ENCODE data around the gene KLHDC1.

DNA sequence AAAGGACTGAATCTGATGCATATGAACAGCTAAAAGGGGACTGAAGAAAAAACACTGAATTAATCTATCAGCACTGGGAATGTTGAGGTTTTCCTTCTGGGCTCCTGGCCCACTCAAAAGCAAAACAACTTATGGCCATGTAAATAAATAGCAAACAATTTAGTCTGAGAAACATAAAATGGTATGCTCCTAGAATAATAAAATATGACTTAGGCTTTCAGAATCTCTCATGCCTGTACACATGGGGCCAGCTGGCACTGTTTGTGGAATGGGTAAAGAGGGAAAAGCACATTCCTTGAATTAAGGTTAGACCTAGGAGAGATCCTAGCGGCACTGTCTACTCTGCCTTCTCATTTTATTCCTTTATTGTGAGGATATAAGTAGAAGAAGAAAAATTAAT is 81.2 kb downstream of the KLHDC1 start:
- TF ChIP-seq, protein P1, sequence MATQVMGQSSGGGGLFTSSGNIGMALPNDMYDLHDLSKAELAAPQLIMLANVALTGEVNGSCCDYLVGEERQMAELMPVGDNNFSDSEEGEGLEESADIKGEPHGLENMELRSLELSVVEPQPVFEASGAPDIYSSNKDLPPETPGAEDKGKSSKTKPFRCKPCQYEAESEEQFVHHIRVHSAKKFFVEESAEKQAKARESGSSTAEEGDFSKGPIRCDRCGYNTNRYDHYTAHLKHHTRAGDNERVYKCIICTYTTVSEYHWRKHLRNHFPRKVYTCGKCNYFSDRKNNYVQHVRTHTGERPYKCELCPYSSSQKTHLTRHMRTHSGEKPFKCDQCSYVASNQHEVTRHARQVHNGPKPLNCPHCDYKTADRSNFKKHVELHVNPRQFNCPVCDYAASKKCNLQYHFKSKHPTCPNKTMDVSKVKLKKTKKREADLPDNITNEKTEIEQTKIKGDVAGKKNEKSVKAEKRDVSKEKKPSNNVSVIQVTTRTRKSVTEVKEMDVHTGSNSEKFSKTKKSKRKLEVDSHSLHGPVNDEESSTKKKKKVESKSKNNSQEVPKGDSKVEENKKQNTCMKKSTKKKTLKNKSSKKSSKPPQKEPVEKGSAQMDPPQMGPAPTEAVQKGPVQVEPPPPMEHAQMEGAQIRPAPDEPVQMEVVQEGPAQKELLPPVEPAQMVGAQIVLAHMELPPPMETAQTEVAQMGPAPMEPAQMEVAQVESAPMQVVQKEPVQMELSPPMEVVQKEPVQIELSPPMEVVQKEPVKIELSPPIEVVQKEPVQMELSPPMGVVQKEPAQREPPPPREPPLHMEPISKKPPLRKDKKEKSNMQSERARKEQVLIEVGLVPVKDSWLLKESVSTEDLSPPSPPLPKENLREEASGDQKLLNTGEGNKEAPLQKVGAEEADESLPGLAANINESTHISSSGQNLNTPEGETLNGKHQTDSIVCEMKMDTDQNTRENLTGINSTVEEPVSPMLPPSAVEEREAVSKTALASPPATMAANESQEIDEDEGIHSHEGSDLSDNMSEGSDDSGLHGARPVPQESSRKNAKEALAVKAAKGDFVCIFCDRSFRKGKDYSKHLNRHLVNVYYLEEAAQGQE (tag by site-specific recombination; IDR thresholded peaks at IDR 0.05) = no peak
- TF ChIP-seq ZNF660 (tag by site-specific recombination; IDR thresholded peaks at IDR 0.05) = no peak
- TF ChIP-seq ZNF639 (tag by site-specific recombination; IDR thresholded peaks at IDR 0.05) = no peak
- no peak for TF ChIP-seq KLF10 (tag by site-specific recombination; IDR thresholded peaks at IDR 0.05)
- TF ChIP-seq, protein P2, sequence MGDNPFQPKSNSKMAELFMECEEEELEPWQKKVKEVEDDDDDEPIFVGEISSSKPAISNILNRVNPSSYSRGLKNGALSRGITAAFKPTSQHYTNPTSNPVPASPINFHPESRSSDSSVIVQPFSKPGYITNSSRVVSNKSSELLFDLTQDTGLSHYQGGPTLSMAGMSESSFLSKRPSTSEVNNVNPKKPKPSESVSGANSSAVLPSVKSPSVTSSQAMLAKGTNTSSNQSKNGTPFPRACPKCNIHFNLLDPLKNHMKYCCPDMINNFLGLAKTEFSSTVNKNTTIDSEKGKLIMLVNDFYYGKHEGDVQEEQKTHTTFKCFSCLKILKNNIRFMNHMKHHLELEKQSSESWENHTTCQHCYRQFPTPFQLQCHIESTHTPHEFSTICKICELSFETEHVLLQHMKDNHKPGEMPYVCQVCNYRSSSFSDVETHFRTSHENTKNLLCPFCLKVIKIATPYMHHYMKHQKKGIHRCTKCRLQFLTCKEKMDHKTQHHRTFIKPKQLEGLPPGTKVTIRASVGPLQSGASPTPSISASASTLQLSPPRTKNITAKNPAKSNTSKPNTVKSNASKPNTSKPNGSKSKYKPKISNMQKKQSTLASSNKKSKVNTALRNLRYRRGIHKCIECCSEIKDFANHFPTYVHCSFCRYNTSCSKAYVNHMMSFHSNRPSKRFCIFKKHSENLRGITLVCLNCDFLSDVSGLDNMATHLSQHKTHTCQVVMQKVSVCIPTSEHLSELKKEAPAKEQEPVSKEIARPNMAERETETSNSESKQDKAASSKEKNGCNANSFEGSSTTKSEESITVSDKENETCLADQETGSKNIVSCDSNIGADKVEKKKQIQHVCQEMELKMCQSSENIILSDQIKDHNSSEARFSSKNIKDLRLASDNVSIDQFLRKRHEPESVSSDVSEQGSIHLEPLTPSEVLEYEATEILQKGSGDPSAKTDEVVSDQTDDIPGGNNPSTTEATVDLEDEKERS (tag by site-specific recombination; IDR thresholded peaks at IDR 0.05) = no peak
- TF ChIP-seq CTCF (tag by site-specific recombination; IDR thresholded peaks at IDR 0.05) = no peak
- no peak for TF ChIP-seq ZNF10 (tag by site-specific recombination; IDR thresholded peaks at IDR 0.05)

Measured in HEK293 (cell line).